GM12892 (cell line): ENCODE measurements around the gene NBR1.
"Not testable (repeated sequence)": the region's sequence is repeated elsewhere in the genome, so short reads cannot be mapped to it uniquely, and the experiment has no call there.

ENCODE experiments used
- POLR2A ChIP-seq: IDR thresholded peaks from 2 replicates; pipeline ENCODE4 v1.6.1; 2011; ENCODE audit warnings: low read depth, low read length, control low read depth
- POLR2AphosphoS5 ChIP-seq: IDR thresholded peaks from 2 replicates; pipeline ENCODE4 v1.6.1; 2011; ENCODE audit warnings: low read depth, low read length, control low read depth
- TAF1 ChIP-seq: IDR thresholded peaks from 2 replicates; pipeline ENCODE4 v1.6.1; 2011; ENCODE audit warnings: low read depth, mild to moderate bottlenecking, control low read depth, low read length, borderline replicate concordance

DNA sequence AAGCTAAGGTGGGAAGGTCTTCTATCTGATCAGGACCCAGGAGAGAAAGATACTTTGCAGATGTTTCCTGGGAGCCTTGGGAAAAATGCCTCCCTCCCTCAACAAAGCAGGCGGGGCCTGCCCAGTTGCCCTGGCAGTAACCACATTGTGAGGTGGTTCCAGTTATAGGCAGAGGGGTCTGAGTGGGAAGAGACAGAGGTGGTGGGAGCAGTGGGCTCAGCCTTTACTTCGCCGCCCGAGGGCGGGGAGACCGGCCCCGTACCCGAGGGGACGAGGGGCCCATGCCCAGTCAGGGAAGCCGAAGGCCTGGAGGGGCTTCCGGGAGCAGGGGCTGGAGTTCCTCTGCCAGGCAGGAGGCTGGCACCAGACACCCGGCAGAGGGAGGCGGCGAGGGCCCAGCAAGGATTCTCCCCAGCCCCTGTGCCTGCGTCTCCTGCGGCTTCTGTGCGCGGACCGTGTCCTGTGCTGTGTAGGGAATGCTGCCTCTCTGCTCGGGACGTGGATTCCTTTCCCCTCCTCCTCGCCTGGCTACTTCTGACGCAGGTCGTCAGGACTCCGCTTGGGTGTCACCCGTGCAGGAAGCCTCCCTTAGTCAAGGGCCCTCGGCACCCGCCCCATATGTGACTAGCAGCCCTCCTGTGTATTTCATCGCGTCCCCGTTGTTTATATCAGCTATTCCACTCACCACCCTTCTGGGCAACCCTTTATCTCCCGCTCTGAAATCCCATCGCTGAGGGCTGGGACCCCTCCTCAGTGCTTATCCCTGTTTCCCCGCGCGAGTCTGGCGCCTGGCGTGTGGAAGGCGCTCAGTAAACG is 60.4 kb downstream of the NBR1 start:
- not testable (repeated sequence) for TF ChIP-seq TAF1, POLR2AphosphoS5, POLR2A
